ENCODE results near the gene ARHGEF33.

DNA sequence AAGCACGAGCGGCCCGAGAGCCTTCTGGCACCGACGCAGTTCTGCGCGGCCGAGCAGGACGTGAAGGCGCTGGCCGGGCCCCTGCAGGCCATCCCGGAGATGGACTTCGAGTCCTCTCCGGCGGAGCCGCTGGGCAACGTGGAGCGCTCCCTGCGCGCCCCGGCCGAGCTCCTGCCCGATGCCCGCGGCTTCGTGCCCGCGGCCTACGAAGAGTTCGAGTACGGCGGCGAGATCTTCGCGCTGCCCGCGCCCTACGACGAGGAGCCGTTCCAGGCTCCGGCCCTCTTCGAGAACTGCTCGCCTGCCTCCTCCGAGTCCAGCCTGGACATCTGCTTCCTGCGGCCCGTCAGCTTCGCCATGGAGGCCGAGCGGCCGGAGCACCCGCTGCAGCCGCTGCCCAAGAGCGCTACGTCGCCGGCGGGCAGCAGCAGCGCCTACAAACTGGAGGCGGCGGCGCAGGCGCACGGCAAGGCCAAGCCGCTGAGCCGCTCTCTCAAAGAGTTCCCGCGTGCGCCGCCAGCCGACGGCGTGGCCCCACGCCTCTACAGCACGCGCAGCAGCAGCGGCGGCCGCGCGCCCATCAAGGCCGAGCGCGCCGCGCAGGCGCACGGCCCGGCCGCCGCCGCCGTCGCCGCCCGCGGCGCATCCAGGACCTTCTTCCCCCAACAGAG lies 70.4 kb downstream of the ARHGEF33 start:
- TF ChIP-seq POLR2A (IDR thresholded peaks at IDR 0.05): no peak
- TF ChIP-seq, protein P1, sequence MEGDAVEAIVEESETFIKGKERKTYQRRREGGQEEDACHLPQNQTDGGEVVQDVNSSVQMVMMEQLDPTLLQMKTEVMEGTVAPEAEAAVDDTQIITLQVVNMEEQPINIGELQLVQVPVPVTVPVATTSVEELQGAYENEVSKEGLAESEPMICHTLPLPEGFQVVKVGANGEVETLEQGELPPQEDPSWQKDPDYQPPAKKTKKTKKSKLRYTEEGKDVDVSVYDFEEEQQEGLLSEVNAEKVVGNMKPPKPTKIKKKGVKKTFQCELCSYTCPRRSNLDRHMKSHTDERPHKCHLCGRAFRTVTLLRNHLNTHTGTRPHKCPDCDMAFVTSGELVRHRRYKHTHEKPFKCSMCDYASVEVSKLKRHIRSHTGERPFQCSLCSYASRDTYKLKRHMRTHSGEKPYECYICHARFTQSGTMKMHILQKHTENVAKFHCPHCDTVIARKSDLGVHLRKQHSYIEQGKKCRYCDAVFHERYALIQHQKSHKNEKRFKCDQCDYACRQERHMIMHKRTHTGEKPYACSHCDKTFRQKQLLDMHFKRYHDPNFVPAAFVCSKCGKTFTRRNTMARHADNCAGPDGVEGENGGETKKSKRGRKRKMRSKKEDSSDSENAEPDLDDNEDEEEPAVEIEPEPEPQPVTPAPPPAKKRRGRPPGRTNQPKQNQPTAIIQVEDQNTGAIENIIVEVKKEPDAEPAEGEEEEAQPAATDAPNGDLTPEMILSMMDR (IDR thresholded peaks at IDR 0.05): no peak
- no peak for TF ChIP-seq POLR2AphosphoS5 (IDR thresholded peaks at IDR 0.05)

Measured in sigmoid colon (tissue), 4 donors.